HG03039 (cell line): ENCODE measurements around the gene ATXN2.
"Not testable (repeated sequence)": the region's sequence is repeated elsewhere in the genome, so short reads cannot be mapped to it uniquely, and the experiment has no call there.

Experiments used
- ATAC-seq: cut with Tn5 transposase; IDR thresholded peaks from one replicate; pipeline ENCODE4 v1.9.1; 2021; ENCODE audit warnings: mild to moderate bottlenecking, moderate library complexity; ENCODE audit not compliant: unreplicated experiment

Gene ATXN2

DNA sequence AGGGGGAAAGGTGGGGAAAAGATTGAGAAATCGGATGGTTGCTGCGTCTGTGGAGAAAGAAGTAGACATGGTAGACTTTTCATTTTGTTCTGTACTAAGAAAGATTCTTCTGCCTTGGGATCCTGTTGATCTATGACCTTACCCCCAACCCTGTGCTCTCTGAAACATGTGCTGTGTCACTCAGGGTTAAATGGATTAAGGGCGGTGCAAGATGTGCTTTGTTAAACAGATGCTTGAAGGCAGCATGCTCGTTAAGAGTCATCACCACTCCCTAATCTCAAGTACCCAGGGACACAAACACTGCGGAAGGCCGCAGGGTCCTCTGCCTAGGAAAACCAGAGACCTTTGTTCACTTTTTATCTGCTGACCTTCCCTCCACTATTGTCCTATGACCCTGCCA is 91.4 kb downstream of the ATXN2 start:
- ATAC-seq: not testable (repeated sequence)

DNA sequence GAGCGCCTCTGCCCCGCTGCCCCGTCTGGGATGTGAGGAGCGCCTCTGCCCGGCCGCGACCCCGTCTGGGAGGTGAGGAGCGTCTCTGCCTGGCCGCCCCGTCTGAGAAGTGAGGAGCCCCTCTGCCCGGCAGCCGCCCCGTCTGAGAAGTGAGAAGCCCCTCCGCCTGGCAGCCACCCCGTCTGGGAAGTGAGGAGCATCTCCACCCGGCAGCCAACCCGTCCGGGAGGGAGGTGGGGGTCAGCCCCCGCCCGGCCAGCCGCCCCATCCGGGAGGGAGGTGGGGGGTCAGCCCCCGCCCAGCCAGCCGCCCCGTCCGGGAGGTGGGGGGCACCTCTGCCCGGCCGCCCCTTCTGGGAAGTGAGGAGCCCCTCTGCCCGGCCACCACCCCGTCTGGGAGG is 91.9 kb downstream of the ATXN2 start:
- ATAC-seq: not testable (repeated sequence)

DNA sequence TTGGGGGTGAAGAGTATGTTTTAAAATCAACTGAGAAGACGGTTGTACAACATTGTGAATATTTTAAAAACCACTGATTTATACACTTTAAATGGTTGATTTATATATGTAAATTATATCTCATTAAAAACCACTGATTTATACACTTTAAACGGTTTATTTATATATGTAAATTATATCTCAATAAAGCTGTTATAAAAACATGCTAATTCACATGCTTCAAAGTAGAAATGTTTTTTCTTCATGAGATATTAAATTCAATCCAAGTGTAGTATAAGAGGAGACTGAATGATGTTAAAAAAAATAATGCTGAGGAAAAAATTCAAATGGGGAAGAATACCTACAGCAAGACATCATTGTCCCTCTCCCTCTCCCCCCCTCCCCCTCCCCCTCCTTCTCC is 92.9 kb downstream of the ATXN2 start:
- ATAC-seq: no peak

DNA sequence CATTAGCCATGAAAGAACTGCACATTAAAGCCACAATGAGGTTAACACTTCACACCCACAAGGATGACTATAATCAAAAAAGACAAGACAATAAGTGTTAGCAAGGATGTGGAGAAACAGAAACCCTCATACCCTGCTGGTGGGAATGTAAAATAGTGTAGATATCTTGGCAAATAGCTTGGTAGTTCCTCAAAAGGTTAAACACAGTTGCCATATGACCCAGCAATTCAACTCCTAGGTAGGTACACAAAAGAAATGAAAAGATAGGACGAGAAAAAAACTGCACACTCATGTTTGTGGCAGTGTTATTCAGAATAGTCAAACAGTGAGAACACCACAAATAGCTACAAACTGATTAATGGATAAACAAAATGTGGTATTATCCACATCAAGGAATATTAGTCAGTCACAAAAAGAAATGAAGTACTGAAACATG is 93.5 kb downstream of the ATXN2 start:
- ATAC-seq: no peak

DNA sequence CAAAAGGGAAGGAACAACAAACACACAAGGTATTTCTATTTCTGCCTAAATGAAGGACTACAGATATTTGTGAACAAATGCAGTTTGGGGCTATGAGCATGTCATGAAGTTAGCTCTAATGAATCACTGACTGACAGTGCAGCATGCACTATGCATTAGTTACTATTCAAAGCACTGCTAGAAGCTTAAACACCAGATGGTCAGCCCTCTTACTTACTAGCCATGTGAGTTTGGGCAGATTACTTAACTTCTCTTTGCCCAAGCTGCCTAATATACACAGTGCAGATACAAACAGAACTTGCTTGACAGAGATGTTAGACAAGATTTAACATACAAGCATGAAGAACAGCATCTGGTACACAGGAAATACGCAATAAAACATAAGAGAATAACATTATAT is 96.0 kb downstream of the ATXN2 start:
- no peak for ATAC-seq

DNA sequence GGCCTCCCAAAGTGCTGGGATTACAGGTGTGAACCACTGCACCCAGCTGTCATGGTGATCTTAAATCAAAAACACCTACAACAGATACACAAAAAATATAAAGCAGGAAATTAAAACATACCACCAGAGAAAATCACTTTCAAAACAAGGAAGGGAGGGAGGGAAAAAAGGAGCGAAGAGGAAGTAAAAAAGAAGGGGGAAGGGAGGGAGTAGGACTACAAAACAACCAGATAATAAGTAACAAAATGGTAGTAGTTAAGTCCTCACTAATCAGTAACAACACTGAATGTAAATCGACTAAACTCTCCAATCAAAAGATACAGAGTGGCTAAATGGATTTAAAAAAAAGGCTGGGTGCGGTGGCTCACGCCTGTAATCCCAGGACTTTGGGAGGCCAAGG is 104.4 kb downstream of the ATXN2 start:
- ATAC-seq: no peak

DNA sequence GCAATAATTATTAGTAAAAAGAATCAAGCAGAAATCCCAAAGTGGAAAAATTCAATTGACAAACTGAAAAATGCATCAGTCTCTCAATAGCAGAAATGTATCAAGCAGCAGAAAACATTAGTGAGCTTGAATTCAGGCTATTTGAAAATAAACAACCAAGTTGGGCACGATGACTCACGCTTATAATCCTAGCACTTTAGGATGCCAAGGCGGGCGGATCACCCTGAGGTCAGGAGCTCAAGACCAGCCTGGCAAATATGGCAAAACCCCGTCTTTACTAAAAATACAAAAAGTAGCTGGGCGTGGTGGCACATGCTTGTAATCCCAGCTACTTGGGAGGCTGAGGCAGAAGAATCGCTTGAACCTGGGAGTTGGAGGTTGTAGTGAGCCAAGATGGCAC is 106.1 kb downstream of the ATXN2 start:
- ATAC-seq: not testable (repeated sequence)

DNA sequence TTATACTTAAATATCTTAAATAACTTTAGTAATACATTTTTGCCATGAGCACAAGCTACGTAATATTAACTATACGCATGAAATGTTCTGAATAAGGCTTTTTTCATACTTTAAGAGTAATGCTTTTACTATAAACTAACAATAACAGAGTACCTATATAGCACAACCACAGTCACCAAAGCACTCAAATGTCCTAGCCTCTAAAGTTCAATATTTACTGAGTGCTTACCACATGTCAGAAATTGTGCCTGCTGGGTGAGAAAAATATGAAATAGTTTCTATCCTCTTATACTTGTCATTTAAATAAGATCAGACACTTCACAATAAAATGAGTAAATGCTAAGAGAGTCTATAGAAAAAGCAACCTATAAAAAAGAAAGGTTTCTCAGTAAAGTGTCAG is 110.3 kb downstream of the ATXN2 start:
- no peak for ATAC-seq

DNA sequence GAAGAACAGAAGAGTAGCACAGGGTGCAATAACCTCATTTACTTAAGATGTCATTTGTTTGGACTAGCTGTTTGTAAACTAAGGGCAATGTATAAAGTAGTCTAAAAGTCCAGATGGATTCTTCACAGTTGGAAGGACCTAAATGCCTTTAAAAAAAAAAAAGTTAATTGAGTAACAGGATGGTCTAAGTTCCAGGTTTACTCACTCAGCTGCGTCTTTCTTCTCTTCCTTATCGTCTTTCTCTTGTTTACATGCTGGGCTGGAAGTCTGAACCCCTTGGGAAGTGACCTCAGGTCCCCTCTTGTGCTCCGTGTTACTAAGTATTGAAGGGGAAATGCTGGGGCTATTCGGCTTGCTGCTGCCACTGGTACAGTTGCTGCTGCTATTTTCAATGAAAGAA is 110.8 kb downstream of the ATXN2 start:
- no peak for ATAC-seq

DNA sequence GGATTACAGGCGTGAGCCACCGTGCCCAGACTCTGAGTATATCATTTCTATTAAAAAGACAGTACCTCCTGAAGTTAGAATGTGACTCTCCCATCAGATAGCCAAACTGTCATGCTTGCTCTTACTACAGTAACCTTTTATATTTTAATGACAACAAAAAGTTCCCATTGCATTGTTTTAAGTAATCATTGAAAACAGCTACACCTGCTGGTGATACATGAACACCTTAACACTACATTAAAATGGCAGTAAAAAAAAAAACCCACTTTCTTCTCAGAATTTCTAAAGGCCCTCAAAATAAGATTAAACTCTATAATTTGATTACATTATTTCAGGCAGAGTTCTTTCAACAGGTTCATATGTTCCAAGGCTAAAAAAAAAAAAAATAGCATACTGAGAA is 116.7 kb downstream of the ATXN2 start:
- ATAC-seq: no peak

DNA sequence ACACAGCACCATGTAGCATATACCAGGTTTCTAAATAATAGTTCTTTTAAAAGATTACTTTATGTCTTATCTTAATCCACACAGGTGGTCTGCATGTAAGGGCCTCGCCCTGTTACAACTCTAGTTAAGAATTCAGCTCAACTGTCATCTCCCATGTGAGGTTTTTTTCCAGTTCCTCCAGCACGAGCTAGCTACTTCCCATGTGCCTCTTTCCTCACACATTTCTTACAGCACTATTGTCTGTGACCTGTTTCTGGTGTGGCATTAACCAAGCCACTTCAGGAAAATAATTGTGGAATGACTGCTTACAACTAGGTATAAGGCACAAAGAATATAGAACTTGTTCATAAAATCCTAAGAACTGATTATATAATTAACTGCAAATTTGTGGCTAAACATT is 127.9 kb downstream of the ATXN2 start:
- no peak for ATAC-seq

DNA sequence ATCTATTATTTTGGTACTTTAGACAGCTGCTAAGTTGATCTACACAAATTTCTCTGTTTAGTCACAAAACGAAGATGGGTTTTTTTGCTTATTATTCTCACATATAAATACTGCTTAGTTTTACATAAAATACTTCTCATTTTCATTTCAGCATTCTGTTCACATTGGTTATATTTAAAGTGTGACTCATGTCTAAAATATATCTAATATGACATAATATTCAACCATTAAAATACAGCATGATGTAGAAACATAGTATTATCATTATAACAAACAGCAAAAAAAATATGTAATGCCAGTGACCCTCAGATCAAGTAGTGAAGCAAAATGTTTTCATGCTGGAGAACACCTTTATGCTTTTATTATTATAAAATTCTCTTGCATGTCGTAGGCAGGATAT is 129.7 kb downstream of the ATXN2 start:
- no peak for ATAC-seq

DNA sequence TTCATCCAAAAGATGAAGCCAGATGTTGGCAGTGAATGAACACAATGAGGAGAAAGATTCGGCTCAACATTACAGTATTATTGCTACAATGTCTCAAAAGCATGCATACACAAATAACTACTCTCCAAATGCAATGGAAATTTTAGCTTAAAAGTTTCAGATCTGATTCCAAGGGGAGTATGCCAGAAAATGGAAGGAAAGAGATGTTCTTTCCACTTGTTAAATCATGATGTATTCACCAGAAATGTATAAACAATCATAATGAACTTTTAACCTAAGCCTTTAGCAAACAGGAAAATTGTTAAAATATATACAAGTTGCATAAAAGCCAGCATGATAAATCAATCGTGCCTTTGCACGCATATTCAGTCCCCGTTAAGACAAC is 131.3 kb downstream of the ATXN2 start:
- ATAC-seq: no peak

DNA sequence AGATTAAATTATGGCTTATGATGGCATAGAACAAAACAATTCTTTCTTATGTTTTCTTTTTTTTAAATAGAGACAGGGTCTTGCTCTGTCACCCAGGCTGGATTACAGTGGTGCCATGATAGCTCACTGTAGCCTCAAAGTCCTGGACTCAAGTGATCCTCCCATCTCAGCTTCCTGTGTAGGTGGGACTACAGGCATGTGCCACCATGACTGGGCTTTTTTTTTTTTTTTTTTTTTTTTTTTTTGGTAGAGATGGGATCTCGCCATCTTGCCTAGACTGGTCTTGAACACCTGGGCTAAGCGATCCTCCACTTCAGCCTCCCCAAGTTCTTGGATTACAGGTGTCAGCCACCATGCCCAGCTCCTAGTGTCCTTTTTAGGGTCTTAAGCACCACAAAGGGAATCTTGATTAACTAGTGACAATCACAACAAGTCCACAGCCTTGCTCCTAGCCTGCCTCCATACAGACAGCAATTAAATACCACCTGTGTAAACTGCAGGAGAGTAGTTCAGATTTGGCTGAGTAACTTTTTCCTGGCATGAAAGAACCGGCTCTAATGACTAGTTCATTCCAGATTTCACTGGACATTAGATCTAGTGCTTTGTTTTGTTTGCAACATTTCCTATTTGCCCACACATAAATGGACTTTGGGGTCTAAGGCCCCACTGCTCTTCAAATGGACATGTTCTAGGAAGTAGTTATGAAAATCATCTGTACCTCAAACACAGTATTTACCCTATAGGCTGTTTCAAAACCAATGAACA is 131.8 kb downstream of the ATXN2 start:
- no peak for ATAC-seq

DNA sequence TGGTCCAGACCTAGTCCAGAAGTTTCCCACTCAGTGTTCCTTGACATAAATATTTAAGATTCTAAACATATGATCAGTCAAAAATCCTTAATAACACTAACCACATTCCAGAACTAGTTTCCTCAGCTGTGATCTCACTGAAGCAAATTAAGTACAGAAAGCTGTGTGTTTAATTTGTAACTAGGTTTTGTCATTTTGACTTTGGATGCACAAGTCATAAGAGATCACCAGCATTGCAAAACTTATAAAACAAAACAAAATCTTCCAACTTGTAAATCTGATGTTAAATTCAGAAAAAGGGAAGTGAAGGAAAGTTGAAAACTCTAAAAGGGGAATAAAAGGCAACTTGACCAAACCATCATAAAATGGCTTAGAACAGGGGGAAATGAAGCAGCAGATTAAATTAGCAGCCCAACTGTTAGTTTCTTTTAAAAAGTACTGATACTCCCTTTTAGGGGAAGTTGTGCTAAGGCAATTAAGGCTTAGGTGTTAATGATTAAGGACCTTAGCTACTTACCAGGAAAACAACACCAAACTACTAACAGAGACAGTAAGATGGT is 136.8 kb downstream of the ATXN2 start:
- no peak for ATAC-seq

DNA sequence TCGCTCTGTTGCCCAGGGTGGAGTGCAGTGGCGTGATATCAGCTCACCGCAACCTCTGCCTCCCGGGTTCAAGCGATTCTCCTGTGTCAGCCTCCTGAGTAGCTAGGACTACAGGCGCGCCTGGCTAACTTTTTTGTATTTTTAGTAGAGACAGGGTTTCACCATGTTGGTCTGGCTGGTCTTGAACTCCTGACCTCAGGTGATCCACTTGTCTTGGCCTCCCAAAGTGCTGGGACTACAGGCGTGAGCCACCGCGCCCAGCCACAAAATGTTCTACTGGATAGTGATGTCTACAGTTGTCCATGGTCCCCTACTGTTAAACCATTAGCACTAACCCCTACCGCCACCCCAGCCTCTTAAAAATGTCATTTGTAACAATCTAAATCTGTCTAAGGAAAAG is 139.0 kb downstream of the ATXN2 start:
- ATAC-seq: not testable (repeated sequence)

DNA sequence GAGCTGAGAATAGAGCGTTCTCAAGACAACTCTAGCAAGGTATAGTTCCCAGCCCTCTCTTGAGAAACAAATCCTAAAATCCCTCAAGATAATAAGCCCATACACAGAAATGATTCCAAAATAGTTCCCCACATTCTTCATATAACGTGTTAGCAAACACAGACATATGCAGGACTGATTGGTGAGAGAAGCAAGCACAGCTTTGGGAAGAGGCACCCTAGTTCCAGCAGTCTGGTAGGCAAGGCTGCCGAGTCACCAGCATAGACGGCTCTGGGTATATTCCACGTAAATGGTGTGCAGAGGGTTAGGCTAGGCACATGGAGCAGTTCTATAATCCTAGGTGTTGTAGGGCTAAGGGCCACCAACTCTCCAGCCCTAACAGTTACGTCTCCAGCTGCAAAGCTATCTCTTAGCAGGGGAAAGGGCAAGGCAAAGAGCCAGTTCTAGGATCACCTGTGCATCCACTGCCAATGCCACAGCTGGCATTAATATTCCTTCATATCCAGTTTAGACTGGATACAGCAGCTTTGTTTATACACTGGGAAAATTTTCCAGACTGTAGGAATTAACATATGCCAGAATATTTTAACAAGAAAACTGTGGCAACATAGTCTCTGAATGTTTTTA is 140.5 kb downstream of the ATXN2 start:
- ATAC-seq: no peak

DNA sequence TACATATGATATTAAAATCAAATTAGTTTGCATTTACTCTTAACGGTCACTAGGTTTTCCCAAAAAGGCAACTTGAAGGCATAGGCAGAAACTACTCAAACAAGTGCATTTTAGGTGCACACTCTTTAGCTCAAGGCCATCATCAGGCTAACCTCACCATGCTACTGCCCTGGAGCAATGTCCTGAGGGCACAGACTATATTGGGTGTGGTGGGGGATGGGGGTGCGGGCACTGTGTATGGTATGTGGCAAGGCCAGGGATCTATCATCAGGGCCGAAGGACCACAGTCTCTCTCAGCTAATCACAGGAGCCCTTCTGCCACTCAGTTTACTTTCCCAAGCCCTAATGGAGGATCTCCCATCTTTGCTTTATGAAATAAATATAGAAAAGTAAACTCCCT is 141.5 kb downstream of the ATXN2 start:
- ATAC-seq: no peak

DNA sequence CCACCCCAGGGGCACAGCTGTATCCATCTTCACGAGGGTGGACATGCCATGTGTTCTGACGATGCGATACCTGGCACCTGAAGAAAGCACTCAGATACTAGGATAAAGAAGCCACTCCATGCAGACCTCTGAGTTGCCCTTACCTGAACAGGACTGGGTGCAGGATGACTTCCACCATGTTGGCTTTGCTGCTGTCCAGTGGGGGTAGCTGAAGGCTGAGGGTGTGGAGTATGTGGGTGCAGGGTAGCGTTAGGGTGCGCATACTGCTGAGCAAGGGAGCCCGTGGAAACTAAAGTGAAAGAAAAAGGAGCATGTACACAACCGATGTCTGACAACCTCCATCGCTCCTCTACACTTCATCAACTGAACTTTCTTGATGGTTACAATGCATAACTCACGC is 142.0 kb downstream of the ATXN2 start:
- no peak for ATAC-seq

DNA sequence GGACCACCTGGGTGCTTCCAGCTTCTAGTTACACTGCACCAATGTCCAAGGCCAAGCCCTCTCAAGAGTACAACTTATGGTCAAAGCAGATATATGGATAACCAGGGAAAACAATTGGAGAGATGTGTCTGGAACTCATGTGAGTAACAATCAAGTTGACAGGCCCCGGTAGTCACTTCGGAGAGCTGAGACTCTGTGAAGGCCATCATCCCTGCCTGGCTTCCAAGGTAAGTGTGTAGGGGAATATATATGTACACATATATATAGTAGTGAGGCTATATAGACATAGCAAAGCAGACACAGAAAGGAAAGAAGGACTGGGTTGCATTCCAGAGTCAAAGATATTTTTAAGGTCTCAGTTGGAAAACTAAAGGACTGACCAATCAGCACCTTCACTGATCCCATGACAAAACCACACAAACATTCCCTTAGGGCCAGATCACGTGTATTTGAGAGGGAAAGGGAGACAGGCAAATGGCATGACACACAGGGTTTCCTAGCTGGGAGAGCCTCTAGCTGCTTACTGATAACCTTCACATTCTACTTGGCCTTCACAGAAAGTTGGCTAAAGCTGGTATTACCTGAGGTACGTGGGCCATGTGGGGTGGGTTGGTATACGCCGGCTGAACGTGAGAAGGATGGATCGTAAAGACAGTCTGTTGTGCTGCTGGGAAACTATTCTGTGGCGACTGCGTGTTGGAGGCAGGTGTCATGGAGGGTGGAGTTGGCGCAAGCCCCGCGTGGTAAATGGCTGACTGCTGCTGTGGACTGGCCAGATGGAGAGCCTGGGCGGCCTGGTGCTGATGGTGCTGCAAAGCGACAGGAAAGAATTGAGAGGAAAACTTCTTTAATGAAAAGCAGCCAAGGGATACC is 143.4 kb downstream of the ATXN2 start:
- no peak for ATAC-seq

DNA sequence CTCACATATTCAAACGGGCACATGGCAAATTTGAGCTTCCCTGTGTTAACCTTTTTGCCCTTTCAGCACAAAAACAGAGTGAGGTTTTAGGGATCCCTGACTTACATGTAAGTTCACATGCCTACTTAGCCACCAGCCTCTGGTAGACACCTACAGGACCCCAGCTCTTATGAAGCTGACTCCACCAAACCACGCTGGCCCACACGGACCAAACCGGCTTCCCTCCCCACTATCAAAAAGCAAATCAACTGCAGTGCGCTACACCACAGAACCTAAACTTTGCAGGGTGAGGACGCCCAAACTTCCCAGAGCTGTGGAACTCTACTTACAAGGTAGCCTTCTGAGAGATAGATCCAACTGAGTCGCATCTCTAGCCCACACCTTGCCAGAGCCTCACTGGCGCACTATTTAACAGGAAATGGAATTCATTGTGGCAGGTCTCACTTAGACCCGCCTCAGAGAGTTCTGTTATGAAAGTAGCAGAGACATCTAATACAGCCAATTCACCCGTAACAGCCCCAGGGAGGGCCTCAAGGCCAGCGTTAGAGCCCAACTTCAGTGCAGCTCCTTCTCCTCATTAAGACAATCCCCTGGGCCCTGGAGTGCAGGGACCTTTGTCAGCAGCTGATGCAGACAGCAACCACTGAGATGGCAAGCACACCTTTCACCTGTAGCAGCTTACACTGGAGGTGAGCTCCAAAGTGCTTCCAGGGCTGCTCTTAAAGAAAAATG is 144.2 kb downstream of the ATXN2 start:
- ATAC-seq: no peak
